K562 (cell line): Measurements from ENCODE around the gene EME2. TPM values are rescaled to one million over a fixed set of nuclear protein-coding genes. Genes with fewer than 3 reads are reported as not detected.

Source experiments
- ATAC-seq: fragments of 200-7000 bp; cut with Tn5 transposase; 3 replicates; pipeline ENCODE4 v1.9.1; 2020; ENCODE audit warnings: moderate library complexity
- BruUV-seq: library from RNA; stranded (reverse); fragments of 400-500 nt; replicated peaks from 2 replicates; lab custom pipeline; 2021; lab: Mats Ljungman, UMichigan
- CTCF ChIA-PET: fragments of 300-600 bp; formaldehyde crosslinking; extraction: SDS; loops from one replicate; lab custom pipeline; 2021; ENCODE audit warnings: low intra/inter-chr PET ratio; lab: Yijun Ruan, JAX
- POLR2A ChIA-PET: fragments of 300-600, 350-650 bp; sonication (Branson Sonifier 250); formaldehyde crosslinking; extraction: SDS; loops from one replicate; lab custom pipeline; 2021; ENCODE audit warnings: antibody characterized with exemption, inconsistent platforms; lab: Yijun Ruan, JAX
- DNase-seq, 4 experiments: peaks; one replicate each; pipeline versions ENCODE4 v3.0.0 to v3.0.0-alpha.2; 2011 to 2018; ENCODE audit warnings: low spot score in 3 of 4, mixed read lengths in 3 of 4; ENCODE audit errors: extremely low read depth in 1 of 4
- FAIRE-seq: peaks from 2 replicates; lab custom pipeline; 2011; peaks lifted over from hg19 to GRCh38; lab: Jason Lieb, UNC
- H2AFZ ChIP-seq: 2 replicates; pipeline ENCODE4 v1.6.0; 2011; ENCODE audit warnings: low read depth, low read length, control low read depth, inconsistent platforms
- H3K27ac ChIP-seq: fragments of 200-600 bp; 3 replicates; pipeline ENCODE4 v1.8.0; 2011; ENCODE audit warnings: low read depth, mild to moderate bottlenecking, control low read depth, inconsistent platforms, low read length, moderate library complexity, mixed read lengths; ENCODE audit errors: extremely low read depth
- H3K27me3 ChIP-seq, 2 experiments: fragments of 300-600 bp in 1 of 2; 2 replicates in 1 of 2; 3 replicates in 1 of 2; pipeline versions ENCODE4 v1.6.0 to v1.8.0; 2011; ENCODE audit warnings: inconsistent platforms in 2 of 2, low read length in 2 of 2, mild to moderate bottlenecking in 1 of 2, mixed read lengths in 1 of 2, moderate library complexity in 1 of 2; ENCODE audit not compliant: control insufficient read depth in 2 of 2, insufficient read depth in 2 of 2
- H3K36me3 ChIP-seq: fragments of 300-600 bp; 3 replicates; pipeline ENCODE4 v1.8.0; 2011; ENCODE audit warnings: mild to moderate bottlenecking, low read length, inconsistent platforms; ENCODE audit not compliant: control insufficient read depth, insufficient read depth
- H3K4me1 ChIP-seq, 2 experiments: fragments of 200-600 bp in 1 of 2; replicated peaks in 1 of 2; 2 replicates in 1 of 2; 3 replicates in 1 of 2; pipeline versions ENCODE4 v1.5.1 to v1.8.0; 2011; ENCODE audit warnings: inconsistent platforms in 2 of 2, low read length in 2 of 2, mild to moderate bottlenecking in 1 of 2, mixed read lengths in 1 of 2, moderate library complexity in 1 of 2; ENCODE audit not compliant: control insufficient read depth in 2 of 2, insufficient read depth in 2 of 2
- H3K4me2 ChIP-seq: 2 replicates; pipeline ENCODE4 v1.6.1; 2011; ENCODE audit warnings: low read length, control low read depth, inconsistent platforms, mixed read lengths; ENCODE audit not compliant: insufficient read depth
- H3K4me3 ChIP-seq: fragments of 200-600 bp; sonication (generic), shearing (Covaris generic); 2 replicates; pipeline ENCODE4 v1.5.1; 2016; ENCODE audit warnings: control low read depth, inconsistent platforms
- H3K79me2 ChIP-seq: fragments of 200-600 bp; 3 replicates; pipeline ENCODE4 v1.8.0; 2011; ENCODE audit warnings: low read length, inconsistent platforms; ENCODE audit not compliant: control insufficient read depth, insufficient read depth
- H3K9ac ChIP-seq, 2 experiments: 2 replicates each; pipeline versions ENCODE4 v1.6.0 to v1.6.1; 2011; ENCODE audit warnings: low read depth in 2 of 2, low read length in 2 of 2, control low read depth in 1 of 2, inconsistent platforms in 1 of 2, mild to moderate bottlenecking in 1 of 2, mixed read lengths in 1 of 2; ENCODE audit not compliant: insufficient read depth in 1 of 2
- H3K9me1 ChIP-seq: one replicate; pipeline ENCODE4 v1.6.0; 2011; ENCODE audit warnings: inconsistent platforms, mild to moderate bottlenecking, low read length, moderate library complexity; ENCODE audit not compliant: control insufficient read depth, insufficient read depth
- H3K9me3 ChIP-seq: replicated peaks from 2 replicates; pipeline ENCODE4 v1.5.1; 2011; ENCODE audit warnings: low read depth, low read length, inconsistent platforms; ENCODE audit not compliant: control insufficient read depth, insufficient read depth
- H4K20me1 ChIP-seq: replicated peaks from 2 replicates; pipeline ENCODE4 v1.6.1; 2011; ENCODE audit warnings: low read length, inconsistent platforms, mixed read lengths; ENCODE audit not compliant: control insufficient read depth, insufficient read depth
- CAMTA2 ChIP-seq: fragments of 250-450 bp; sonication (Bioruptor Pico); conservative IDR thresholded peaks from 2 replicates; pipeline ENCODE4 v1.5.1; 2022
- CREBBP ChIP-seq: IDR thresholded peaks from one replicate; pipeline ENCODE4 v1.6.1; 2012; ENCODE audit warnings: low read depth, mild to moderate bottlenecking, control low read depth, inconsistent platforms, low read length
- CTCF ChIP-seq, 3 experiments: IDR thresholded peaks in 2 of 3; conservative IDR thresholded peaks in 1 of 3; 2 replicates each; pipeline ENCODE4 v1.5.1; 2011 to 2012; ENCODE audit warnings: low read length in 3 of 3, mild to moderate bottlenecking in 3 of 3, control low read depth in 2 of 3, improper control_type of control experiment in 1 of 3, inconsistent platforms in 1 of 3, low read depth in 1 of 3, mixed read lengths in 1 of 3, moderate library complexity in 1 of 3; ENCODE audit not compliant: insufficient read depth in 2 of 3
- GTF2A2 ChIP-seq: IDR thresholded peaks from 2 replicates; pipeline ENCODE4 v1.6.1; 2016; ENCODE audit warnings: mild to moderate bottlenecking, missing genetic modification characterization, missing compliant biosample characterization
- LEF1 ChIP-seq: fragments of 450-650 bp; IDR thresholded peaks from 2 replicates; pipeline ENCODE4 v1.6.1; 2016; ENCODE audit warnings: mild to moderate bottlenecking
- MEF2A ChIP-seq: IDR thresholded peaks from 2 replicates; pipeline ENCODE4 v1.6.1; 2011; ENCODE audit warnings: low read depth, mild to moderate bottlenecking, low read length, moderate library complexity; ENCODE audit not compliant: control insufficient read depth
- MEIS2 ChIP-seq: fragments of 450-650 bp; IDR thresholded peaks from 2 replicates; pipeline ENCODE4 v1.6.1; 2014; ENCODE audit warnings: mild to moderate bottlenecking; ENCODE audit not compliant: partially characterized antibody
- NR1H2 ChIP-seq: sonication (generic); formaldehyde crosslinking; IDR thresholded peaks from 2 replicates; pipeline ENCODE4 v1.4.0; 2020; ENCODE audit warnings: mild to moderate bottlenecking, missing genetic modification reagents
- PCBP1 ChIP-seq: fragments of 200-400 bp; formaldehyde crosslinking; IDR thresholded peaks from 2 replicates; pipeline ENCODE4 v1.6.1; 2018; ENCODE audit warnings: mild to moderate bottlenecking, low read depth, low read length; ENCODE audit not compliant: poor library complexity, severe bottlenecking
- POLR2G ChIP-seq: fragments of 200-400 bp; formaldehyde crosslinking; IDR thresholded peaks from 2 replicates; pipeline ENCODE4 v1.6.1; 2017; ENCODE audit warnings: low read depth, mild to moderate bottlenecking, antibody characterized with exemption, low read length, moderate library complexity
- POU5F1 ChIP-seq: fragments of 150-350 bp; IDR thresholded peaks from 2 replicates; pipeline ENCODE4 v1.6.1; 2014; ENCODE audit warnings: borderline replicate concordance, low read length, low read depth, mild to moderate bottlenecking; ENCODE audit not compliant: partially characterized antibody
- RUNX1 ChIP-seq: sonication (generic); IDR thresholded peaks from 2 replicates; pipeline ENCODE4 v1.6.1; 2016; ENCODE audit warnings: antibody characterized with exemption, low read depth
- SMARCE1 ChIP-seq: fragments of 450-650 bp; IDR thresholded peaks from 2 replicates; pipeline ENCODE4 v1.7.1; 2016; ENCODE audit warnings: mild to moderate bottlenecking
- SREBF1 ChIP-seq: fragments of 150-350 bp; IDR thresholded peaks from 2 replicates; pipeline ENCODE4 v1.6.1; 2014; ENCODE audit warnings: antibody characterized with exemption, low read depth, low read length, borderline replicate concordance
- ZNF695 ChIP-seq: fragments of 450-650 bp; formaldehyde crosslinking; IDR thresholded peaks from 2 replicates; pipeline ENCODE4 v1.4.0; 2020; ENCODE audit warnings: mild to moderate bottlenecking, moderate library complexity
- WGBS: fragments of 100-300 bp; shearing (Covaris generic); methylation state at CpG from one replicate; pipeline ENCODE4 v1.1.6; 2016; ENCODE audit warnings: low coverage, mixed read lengths; ENCODE audit not compliant: insufficient coverage; ENCODE audit errors: missing lambda C conversion rate; 5-methylcytosine and 5-hydroxymethylcytosine counted together
- in situ Hi-C: fragments of 300-500 bp; cut with MboI; formaldehyde crosslinking; loops from 4 replicates; pipeline ENCODE4 v1.15.0; 2018; ENCODE audit warnings: inconsistent platforms, mixed read lengths
- intact Hi-C: fragments of 100-400 bp; cut with micrococcal nuclease; formaldehyde crosslinking; loops from 2 replicates; pipeline ENCODE4 v1.14.2; 2022
- polyA plus RNA-seq, 8 experiments: library from polyadenylated mRNA; depleted of rRNA in 4 of 8; stranded (reverse) in 5 of 8; unstranded in 3 of 8; fragments of >200 nt; fragmentation: Nextera tagmentation in 2 of 8; fragmentation: Illumina TruSeq in 1 of 8; extraction: Ambion mirVana in 2 of 8; extraction: Trizol in 1 of 8; gene quantifications; 2 replicates each; pipeline versions ENCODE4 v1.2.1 to v1.2.3, GENCODE V29; 2011 to 2014; ENCODE audit warnings: inconsistent platforms in 1 of 8, missing spikeins in 1 of 8
- total RNA-seq, 7 experiments: library from RNA; depleted of rRNA in 6 of 7; stranded (reverse); fragments of >200 nt in 6 of 7; fragmentation: Illumina TruSeq in 2 of 7; extraction: Trizol in 2 of 7; gene quantifications; 2 replicates each; pipeline versions ENCODE4 v1.2.1 to v1.2.3, GENCODE V29; 2011 to 2021; ENCODE audit warnings: low replicate concordance in 1 of 7

The EME2 gene
- total and polyA plus RNA-seq, 9 of the 15 experiments (the other 6 are each of a cell fraction or from before 2014, with no cell fraction given): 0.35 to 19.9 (median 3.5) TPM

DNA sequence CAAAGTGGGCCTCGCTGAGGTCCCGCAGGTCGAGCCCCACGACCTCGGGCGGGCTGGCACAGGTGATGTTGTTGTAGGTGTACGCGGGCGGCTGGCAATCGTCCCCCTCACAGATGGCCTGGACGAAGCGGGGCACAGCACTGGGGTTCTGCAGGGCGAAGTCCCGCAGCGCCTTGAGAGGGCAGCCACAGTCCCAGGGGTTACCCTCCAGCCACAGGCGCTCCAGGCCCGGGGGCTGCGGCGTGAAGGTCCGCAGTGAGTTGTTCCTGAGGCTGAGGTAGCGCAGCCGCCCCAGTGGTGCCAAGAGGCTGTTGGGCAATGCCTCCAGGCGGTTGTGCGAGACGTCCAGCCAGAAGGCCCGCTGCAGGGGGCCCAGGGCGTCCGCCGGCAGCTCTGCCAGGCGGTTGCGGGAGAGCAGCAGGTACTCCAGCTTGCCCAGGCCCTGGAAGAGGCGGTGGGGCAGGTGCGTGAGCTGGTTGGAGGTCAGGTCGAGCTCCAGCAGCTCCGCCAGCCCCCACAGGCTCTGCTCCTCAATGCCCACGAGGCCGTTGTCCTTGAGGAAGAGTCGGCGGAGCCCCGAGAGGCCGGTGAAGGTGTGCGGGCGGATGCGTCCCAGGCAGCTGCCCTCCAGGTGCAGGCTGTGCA lies 18.1 kb downstream of the EME2 start:
- CTCF ChIA-PET: no interaction called here

GRCh38 chr16:1791256-1791942 lies 18.8 kb downstream of the EME2 start:
- BruUV-seq: no TSS peak
- in situ Hi-C loops (no loop called here), intact Hi-C loops (no loop called here)
- 93% methylated on average over 37 of the region's 53 CpGs for WGBS
- no peaks in the 10 kb centered on the region for H3K9me3 ChIP-seq
- no peak overlapping the region for H3K9ac ChIP-seq
- H3K79me2 ChIP-seq: peaks cover 9% of the 10 kb centered on the region; the same call in 1 of the 3 replicates
- CTCF ChIA-PET: no interaction called here
- H3K27me3 ChIP-seq: no peaks in the 10 kb centered on the region
- H3K4me3 ChIP-seq: no peak overlapping the region
- no peaks in the 10 kb centered on the region for H3K9me1 ChIP-seq
- H4K20me1 ChIP-seq: no peaks in the 10 kb centered on the region
- H3K36me3 ChIP-seq: peaks cover 38% of the 10 kb centered on the region; the same call in 1 of the 3 replicates
- H3K27ac ChIP-seq: no peak overlapping the region
- FAIRE-seq (no peak), DNase-seq (no peak), ATAC-seq (no peak)
- H3K4me1 ChIP-seq: peaks cover 0 to 69% of the 10 kb centered on the region in 2 experiments; a peak in 2 of 5 replicates
- no peak overlapping the region for H3K4me2 ChIP-seq
- POLR2A ChIA-PET: interaction anchor here (1.3 to 1.6 kb wide), 2 partner anchors 8 to 10 kb away, joined by 7 to 8 read pairs; partner anchors contain the start of genes NUBP2 and SPSB3
- no peak overlapping the region for H2AFZ ChIP-seq
- TF ChIP-seq MEF2A (no peak), CTCF (IDR thresholded peaks at IDR 0.05 in 2 of 3, conservative IDR thresholded peaks at IDR 0.05 in 1 of 3; ENCODE audit: insufficient read depth in 2 of 3, low read depth in 1 of 3, low read length in 3 of 3) (no peak), RUNX1 (no peak), PCBP1 (no peak), MEIS2 (no peak), SMARCE1 (no peak), ZNF695 (CRISPR knock-in tag) (no peak), GTF2A2 (tag) (no peak), CAMTA2 (no peak), POU5F1 (no peak), CREBBP (no peak)

More for the DNA sequence above, 18.1 kb downstream of the EME2 start:
- H2AFZ ChIP-seq: no peak overlapping the region
- BruUV-seq: no TSS peak
- in situ Hi-C loops: no loop called here
- H3K4me2 ChIP-seq: no peak overlapping the region
- no peaks in the 10 kb centered on the region; the same call in 1 of the 2 replicates for H4K20me1 ChIP-seq
- H3K9me1 ChIP-seq: no peaks in the 10 kb centered on the region
- no peak overlapping the region for H3K9ac ChIP-seq
- no peak overlapping the region for H3K27ac ChIP-seq
- H3K9me3 ChIP-seq: no peaks in the 10 kb centered on the region
- no peak overlapping the region for H3K4me3 ChIP-seq
- intact Hi-C loops: no loop called here
- peaks cover 45% of the 10 kb centered on the region; the same call in 1 of the 3 replicates for H3K36me3 ChIP-seq
- no peak for TF ChIP-seq LEF1
- TF ChIP-seq POLR2G: peak; percentile 57
- no peak for TF ChIP-seq SREBF1
- no peak for TF ChIP-seq NR1H2
- peaks cover 15% of the 10 kb centered on the region for H3K79me2 ChIP-seq
- H3K27me3 ChIP-seq: no peaks in the 10 kb centered on the region
- POLR2A ChIA-PET: interaction anchor here (1.3 to 1.6 kb wide), 2 partner anchors 8 to 11 kb away, joined by 7 to 8 read pairs; partner anchors contain the start of genes NUBP2 and SPSB3
- DNase-seq: no peak
- ATAC-seq: no peak
- H3K4me1 ChIP-seq: peaks cover 0 to 75% of the 10 kb centered on the region in 2 experiments; a peak in 2 of 5 replicates
- 98% methylated on average over 29 of the region's 44 CpGs for WGBS
- FAIRE-seq: no peak
